ENCODE data around the gene EXOC5.

Gene EXOC5

GRCh38 chr14:57168138-57168679 lies 100.5 kb downstream of the EXOC5 start:
- DNase-seq (ENCODE audit: low read depth in 1 of 2, low spot score in 1 of 2) = no peak

- DNase-seq (ENCODE audit: low read depth in 1 of 2, low spot score in 1 of 2) = no peak
Observed at GRCh38 chr14:57161583-57162234, 107.0 kb downstream of the EXOC5 start.

GRCh38 chr14:57160333-57160732 lies 108.4 kb downstream of the EXOC5 start:
- DNase-seq (ENCODE audit: low read depth in 1 of 2, low spot score in 1 of 2) = no peak

GRCh38 chr14:57153286-57153685 lies 115.4 kb downstream of the EXOC5 start:
- no peak for DNase-seq (ENCODE audit: low read depth in 1 of 2, low spot score in 1 of 2)
